Measurements from ENCODE around the gene MMD.
"Not testable (repeated sequence)": the region's sequence is repeated elsewhere in the genome, so short reads cannot be mapped to it uniquely, and the experiment has no call there.

MMD gene

DNA sequence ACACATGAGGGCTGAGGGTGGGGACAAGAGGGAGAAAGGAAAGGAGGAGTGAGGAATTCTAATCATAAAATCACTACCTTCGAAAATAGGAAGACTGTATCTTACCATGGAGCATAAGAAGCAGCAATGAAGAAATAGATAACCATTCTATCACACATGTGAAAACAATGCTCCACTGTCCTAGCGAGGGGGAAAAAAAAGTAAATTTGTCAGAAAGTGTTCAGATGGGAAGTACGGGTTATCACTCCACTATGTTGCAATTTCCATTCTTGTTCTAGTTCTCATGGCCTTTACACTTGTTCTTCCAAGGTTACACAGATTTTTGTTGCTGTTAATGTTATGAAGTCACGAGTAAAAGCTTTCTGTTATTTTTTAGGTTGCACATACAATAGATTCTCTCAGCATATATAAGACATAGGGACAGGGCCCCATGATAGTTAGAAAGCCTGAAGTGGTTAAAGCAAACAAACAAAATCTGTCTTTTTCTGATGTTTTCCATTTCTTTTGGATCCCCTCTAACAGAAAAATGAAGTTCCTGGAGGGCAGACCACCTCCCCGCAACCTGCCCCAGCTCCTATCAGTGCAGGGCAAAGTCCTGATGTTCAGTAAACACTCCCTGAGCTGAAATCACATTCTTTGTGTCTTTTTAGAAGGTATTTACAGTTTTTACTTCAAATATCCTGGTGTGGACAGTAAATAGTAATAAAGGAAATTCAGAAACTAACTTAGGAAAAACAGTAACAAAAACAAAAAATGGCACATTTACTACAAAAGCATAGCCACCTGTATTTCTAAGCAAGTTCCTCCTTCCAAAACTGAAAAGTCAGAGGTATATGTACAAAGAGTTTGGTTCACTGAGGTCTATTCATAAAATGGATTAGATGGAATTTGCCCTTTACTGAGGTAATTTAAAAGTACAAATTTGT is 13.7 kb downstream of the MMD start:
- DNase-seq = no peak
- in situ Hi-C loops (cut with MboI; ENCODE audit: low pct_unique_long_range_greater_than_20kb, low sequenced_read_pairs) = no loop called here

DNA sequence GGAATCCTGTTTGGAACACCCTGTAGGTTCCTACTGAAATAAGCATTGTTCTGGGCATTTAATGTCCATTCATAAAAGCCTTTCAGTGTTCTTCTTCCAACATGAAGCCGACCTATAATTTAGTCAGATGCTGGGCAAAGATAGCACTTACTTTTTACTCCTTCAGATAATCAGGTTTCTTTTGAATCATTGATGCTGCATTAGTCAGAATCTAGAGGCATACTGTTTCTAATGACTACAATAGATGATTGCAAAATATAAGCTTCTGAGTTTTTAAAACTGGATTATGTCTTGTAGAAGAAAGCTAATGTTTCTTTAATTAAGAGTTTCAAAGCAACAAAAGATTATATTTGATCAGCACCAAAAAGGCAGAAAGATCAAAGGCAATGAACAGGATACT is 16.0 kb downstream of the MMD start:
- in situ Hi-C loops (cut with MboI; ENCODE audit: low pct_unique_long_range_greater_than_20kb, low sequenced_read_pairs) = no loop called here
- DNase-seq = no peak

DNA sequence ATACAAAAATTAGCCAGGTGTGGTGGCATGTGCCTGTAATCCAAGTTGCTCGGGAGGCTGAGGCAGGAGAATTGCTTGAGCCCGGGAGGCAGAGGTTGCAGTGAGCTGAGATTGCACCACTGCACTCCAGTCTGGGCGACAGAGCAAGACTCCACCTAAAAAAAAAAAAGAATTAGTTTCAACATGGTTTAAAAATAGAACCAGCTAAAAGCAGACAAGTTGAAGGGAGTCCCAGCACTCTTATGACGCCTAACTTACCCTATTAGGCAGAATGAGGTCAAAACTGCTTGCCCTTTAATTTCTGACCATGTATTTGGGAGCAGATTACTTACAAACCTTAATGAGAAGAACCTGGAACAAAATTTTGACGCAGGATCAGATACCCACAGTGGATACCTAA is 17.4 kb downstream of the MMD start:
- DNase-seq; in situ Hi-C loops (cut with MboI; ENCODE audit: low pct_unique_long_range_greater_than_20kb, low sequenced_read_pairs): not testable (repeated sequence)

DNA sequence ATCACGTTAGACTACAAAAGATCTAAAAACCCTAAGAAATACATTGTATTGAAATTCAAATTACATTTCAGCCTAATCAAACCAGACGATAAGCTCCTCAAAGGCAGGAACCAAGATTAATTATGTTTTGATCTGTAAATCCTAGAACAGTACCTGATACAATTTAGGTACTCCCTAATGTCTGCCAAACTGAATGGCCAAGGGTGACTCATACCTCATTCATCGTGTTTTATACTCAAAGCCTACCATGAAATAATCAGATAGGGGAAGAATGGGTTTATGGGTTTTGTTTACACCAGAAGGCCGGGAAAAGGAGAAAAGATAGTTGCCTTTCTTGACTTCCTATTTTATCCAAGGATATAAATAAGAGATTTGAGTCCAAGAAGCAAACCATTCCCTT is 19.3 kb downstream of the MMD start:
- in situ Hi-C loops (cut with MboI; ENCODE audit: low pct_unique_long_range_greater_than_20kb, low sequenced_read_pairs) = no loop called here
- DNase-seq = no peak

DNA sequence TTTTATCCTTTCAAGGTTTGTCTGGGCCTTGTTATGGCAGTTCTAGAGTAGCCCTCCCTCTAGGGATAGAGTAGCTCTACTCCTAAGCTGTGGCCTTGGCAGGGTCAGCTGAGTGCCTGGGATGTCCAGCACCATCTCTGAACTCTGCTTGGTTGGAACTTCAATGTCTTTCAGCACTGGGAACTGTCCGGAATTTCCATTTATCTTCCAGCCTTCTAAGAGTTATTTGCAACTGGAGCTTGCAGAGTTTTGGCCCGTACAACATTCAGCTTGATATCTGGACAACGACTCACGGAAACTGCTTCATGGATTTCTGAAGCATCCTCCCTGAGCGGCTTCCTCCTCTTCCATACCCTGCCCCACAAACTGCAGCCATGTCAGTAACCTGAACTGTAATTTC is 22.9 kb downstream of the MMD start:
- in situ Hi-C loops (cut with MboI; ENCODE audit: low pct_unique_long_range_greater_than_20kb, low sequenced_read_pairs) = no loop called here
- DNase-seq = no peak

DNA sequence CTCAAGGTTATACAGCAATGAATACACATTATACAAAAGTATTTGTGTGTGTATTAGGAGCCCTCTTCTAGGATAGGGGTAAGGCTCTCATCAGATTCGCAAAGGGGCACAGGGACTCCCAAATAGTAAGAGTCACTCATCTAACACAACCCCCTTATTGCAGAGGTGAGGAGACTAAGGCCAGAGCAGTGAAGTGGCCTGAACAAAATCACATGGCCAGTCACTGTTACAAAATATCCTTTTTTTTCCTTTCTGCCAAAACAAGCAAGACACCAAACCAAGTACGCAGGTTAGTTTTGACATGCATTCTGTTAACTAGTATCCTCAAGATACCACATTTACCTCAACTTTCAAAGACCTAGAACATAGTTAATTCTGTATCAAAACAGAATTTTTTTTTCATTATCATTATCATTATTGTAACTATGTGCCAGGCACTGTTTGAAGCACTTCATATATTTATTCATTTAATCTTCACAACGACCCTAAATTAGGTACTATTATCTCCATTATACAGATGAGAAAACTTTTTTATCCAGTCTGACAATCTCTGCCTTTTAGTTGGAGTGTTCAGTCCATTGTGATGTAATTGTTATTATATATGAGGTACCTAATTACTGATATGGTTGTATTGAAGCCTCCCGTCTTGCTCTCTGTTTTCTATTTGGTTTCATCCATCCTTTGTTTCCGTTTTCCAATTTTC is 25.7 kb downstream of the MMD start:
- in situ Hi-C loops (cut with MboI; ENCODE audit: low pct_unique_long_range_greater_than_20kb, low sequenced_read_pairs) = no loop called here

DNA sequence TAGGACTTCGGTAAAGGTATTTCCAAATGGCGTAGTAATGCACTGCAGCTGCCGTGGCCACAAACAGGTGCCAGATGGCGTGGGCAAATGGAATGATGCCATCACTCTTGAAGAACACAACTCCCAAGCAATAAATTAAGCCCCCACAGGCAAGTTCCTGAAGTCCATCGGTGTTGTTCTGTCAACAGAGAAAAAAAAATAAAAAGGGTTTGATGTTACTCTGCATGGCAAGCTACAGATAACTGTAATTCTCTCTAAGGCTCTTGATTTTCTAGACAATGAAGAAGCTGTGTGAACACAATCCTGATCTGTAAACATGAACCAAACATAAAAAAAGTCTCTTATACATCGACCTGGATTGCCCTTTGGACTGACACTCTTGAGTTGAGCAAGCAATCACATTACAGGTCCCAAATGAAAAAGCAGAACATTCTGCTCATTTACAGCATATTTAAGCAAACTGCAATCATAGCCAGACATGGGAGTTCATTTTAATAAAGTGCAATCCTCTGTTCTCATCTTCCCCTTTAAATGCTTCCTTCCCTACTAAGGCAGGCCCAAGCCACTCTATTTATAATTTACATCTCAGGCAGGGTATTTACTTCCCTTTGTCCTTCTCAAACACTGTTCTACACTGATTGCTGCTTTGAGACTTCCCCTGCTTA is 27.1 kb downstream of the MMD start:
- peak; percentile 44 for DNase-seq
- in situ Hi-C loops (cut with MboI; ENCODE audit: low pct_unique_long_range_greater_than_20kb, low sequenced_read_pairs) = no loop called here

More for the DNA sequence above, 25.7 kb downstream of the MMD start:
- DNase-seq = no peak

DNA sequence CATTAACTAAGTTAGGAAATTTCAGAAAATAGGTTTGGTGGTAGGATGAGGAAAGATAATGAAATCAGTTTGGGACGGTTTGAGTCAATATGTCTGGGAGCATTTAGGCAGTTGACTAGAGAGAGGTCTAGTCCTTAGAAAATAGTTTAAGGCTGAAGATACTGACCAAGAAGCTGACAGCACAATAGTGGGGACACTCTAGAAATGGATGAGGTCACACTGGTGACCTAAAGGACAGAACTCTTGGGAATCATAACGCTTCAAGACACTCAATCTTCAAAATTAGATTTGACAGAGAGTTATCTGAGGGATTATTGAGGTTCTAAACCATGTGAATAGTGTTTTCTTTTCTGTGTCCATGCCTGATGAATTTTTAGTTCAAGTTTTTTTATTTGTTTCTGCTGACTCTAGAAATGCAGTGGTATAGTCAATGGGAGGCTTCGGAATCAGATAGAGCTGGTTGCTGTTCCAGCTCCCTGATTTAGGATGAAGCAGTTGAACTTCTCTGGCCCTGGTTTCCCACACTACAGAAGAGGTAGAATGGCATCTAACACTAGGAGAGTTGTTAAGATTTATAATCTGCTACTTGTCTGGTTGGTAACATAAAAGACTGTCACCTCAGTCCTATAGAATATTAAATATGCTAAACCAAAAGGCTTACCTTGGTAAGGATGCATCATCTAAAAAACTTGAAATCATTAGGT is 29.7 kb downstream of the MMD start:
- in situ Hi-C loops (cut with MboI; ENCODE audit: low pct_unique_long_range_greater_than_20kb, low sequenced_read_pairs) = no loop called here
- no peak for DNase-seq

DNA sequence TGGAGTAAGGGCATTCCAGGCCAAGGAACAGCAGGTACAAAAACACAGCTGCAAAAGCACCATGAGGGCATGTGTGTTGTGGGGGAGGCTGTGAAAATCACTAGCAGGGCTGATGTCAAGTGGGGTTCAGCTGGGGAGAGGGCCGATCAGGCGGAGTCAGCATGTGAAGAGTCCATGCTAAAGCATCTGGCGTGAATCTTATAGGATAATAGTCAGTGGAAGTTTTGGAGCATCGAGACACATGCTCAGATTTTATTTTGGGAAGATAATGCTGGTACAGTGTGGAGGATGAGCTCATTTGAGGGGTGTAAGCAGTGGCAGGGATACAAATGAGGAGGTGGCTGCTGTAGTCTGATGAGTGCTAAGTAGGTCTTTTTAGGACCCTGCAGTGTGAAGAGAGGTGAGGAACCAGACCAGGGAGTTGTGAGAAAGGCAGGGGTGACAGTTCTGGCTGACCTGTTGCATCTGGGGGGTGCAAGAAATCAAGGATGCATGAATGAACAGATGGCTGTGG is 30.3 kb downstream of the MMD start:
- in situ Hi-C loops (cut with MboI; ENCODE audit: low pct_unique_long_range_greater_than_20kb, low sequenced_read_pairs) = no loop called here
- no peak for DNase-seq

DNA sequence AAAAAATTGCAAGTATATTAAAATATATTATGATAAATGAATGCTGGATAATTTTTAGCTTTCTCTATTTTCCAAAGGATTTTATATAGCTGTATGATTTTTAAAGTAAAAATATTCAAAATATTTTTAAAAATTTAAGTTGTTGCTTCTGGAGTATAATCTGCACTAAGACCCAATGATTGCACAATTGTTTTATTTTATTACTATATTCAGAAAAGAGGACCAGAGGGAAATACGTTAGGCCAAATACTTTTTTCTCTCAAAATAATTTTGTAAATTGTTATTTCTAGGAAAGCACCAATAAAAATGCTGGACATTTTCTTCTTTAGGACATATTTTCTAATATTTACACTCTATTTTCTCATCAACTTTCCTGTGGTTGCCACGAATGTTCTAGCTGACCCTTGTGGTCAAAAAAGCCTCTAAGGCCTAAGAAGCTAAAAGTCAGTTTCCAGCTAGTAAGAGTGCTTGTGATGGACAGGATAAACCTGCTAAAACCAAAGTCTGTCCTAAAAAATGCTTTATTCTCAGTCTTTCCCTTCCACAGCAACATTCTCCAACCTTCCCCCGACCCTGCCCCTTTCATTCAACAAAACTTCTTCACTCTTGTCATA is 31.2 kb downstream of the MMD start:
- in situ Hi-C loops (cut with MboI; ENCODE audit: low pct_unique_long_range_greater_than_20kb, low sequenced_read_pairs) = no loop called here
- DNase-seq = no peak

DNA sequence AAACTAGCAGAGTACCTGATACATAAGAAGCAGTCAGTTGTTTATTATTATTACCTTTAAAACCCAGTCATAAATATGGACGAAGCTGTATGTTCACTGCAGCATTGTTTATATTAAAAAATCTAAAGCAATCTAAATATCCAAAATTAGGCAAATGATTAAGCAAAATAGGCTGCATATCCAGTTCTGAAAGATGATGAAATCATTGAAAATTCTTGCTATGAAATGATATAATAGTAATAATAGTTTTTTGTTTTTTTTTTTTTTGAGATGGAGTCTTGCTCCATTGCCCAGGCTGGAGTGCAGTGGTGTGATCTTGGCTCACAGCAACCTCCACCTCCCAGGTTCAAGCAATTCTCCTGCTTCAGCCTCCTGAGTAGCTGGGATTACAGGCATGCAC is 31.9 kb downstream of the MMD start:
- in situ Hi-C loops (cut with MboI; ENCODE audit: low pct_unique_long_range_greater_than_20kb, low sequenced_read_pairs); DNase-seq: not testable (repeated sequence)

DNA sequence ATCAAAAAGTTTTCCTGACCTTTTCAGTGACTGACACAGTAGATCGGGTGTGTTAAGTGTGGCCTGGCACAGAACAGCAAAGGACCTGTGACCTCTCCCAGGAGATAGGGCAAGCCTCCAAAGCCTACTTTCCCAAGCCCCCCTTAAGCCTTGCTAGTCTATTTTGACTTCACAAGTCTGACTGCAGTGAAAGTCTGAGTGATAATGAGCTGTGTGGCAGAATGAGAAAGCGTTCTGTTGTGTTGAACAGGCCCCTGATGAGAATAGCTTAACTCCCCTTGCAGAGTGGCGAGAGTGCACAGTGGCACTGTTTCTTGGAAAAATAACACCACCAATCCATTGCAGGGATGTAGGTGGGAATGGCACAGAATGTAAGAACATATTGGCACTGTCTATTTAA is 32.8 kb downstream of the MMD start:
- in situ Hi-C loops (cut with MboI; ENCODE audit: low pct_unique_long_range_greater_than_20kb, low sequenced_read_pairs) = no loop called here
- no peak for DNase-seq

DNA sequence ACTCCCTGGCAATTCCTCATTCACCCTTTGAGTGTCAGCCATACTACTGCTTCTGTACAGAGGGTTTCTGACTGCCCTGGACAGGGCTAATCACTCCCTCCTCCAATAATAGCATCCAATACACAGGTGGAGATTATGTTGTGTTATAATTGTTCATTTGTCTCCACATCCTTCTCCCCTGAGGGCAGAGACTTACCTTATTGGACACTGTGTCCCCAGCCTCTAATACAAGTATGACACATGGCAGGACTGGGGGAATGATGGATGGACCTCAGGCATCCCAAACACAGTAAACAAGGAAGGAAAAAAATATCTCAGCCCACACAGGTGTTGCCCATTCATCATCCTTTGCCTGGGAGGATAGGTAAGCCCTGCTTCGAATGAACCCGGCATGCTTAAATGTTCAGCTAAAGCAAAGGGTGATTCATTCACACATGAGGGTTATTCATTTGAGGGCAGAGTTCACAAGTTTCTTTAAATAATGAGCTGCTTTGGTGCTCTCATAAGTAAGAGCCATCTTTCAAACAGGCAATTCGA is 34.8 kb downstream of the MMD start:
- in situ Hi-C loops (cut with MboI; ENCODE audit: low pct_unique_long_range_greater_than_20kb, low sequenced_read_pairs) = no loop called here
- DNase-seq = no peak

DNA sequence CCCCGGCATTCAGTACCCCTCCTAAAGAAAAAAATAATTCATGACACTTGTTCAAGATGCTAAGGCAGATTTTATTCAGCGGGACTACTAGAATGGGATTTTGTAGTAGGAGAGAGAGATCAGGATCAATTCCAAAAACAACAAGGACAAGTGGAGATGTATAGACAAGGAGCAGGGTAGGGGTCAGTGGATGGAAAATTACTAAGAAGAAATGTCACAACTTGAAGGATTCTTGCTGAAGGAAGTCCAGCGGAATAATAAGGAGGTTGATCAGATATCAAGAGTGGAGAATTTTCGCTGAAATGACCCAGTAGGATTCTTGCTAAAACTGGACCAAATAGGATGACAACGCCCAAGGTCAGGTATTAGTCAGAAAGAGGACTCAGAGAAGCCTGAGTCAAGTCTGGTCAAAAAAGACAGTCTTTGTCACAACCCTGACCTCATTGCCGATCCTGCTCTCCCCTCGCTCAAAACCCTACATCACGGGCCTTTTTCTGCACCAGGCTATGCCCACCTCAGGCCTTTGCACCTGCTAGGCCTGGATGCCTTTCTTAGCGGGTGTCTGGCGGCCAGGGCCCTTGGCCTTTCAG is 36.9 kb downstream of the MMD start:
- in situ Hi-C loops (cut with MboI; ENCODE audit: low pct_unique_long_range_greater_than_20kb, low sequenced_read_pairs) = no loop called here
- no peak for DNase-seq

DNA sequence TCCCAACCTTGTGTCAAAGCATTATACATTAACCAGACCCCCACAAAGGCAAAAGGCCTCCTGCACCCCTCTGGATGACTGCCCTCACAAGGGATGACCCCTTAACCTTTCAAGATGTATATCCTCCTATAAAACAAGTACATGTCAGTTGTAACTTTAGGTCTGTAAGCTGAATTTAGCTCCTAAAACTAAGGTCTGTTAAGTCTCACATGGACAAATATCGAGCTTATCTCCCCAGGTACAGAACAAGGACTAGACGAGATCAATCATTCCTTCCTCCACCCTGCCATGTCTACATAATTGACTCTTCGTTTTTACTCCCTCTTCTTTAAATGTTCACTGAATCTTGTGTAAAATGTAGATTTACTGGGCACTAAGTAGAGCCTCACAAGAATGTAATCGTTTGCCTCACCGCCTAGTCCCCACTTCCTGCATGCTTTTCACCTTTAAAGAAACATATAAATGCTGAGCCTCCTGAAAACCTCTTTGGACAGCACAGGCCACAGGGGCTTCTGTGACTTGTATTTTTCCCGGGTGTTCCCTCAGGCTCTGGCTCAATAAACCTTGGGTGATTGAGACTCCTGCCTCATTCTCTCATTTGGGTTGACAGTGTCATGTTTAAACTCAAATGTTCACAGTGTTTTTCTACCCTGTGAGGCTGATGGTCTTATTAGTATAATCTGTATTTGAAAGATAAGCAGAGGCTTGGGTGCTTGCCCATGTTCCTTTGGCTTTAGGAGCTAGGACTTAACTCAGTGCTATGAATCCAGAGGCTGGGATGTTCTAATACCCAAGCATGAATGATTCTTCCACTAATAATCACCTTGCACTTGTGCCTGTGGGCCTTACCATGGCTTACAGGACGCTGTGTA is 37.6 kb downstream of the MMD start:
- in situ Hi-C loops (cut with MboI; ENCODE audit: low pct_unique_long_range_greater_than_20kb, low sequenced_read_pairs) = no loop called here
- DNase-seq = no peak

DNA sequence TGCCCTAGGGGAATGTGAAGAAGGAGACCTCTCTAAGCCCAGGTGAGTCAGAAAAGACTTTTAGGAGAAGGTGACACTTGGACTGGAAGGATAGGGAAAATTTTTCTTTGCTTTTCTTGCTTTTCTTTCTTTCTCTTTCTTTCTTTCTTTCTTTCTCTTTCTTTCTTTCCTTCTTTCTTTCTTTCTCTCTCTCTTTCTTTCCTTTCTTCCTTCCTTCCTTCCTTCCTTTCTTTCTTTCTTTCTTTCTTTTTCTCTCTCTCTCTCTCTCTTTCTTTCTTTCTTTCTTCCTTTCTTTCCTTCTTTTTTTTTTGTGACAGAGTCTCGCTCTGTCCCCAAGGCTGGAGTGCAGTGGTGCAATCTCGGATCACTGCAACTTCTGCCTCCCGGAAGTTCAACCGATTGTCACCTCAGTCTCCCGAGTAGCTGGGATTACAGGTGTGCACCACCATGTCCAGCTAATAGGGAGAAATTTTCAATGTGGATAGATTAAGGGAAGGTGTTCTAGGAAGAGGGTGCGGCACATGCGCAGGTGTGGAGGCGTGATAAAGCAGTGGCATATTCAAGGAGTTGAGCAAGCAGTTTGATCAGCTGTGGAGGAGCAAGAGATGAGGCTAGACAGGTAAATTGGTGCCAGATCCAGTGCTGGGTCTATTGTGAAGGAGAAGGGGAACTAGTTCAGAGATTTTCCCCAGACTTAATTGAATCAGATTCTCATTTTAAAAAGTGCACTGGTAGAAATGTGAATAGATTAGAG is 40.4 kb downstream of the MMD start:
- DNase-seq = no peak
- in situ Hi-C loops (cut with MboI; ENCODE audit: low pct_unique_long_range_greater_than_20kb, low sequenced_read_pairs) = no loop called here
